OCI-M1 (cell line): Measurements from ENCODE around the gene CENPE.
"Not testable (repeated sequence)": the region's sequence is repeated elsewhere in the genome, so short reads cannot be mapped to it uniquely, and the experiment has no call there.

ENCODE experiments used
- DNase-seq: peaks from one replicate; lab custom pipeline; 2025; lab: John Stamatoyannopoulos, UW

CENPE gene

GRCh38 chr4:103198111-103198765, at the start of gene CENPE:
TSS of gene CENPE (minus strand) at chr4:103198343. CDS start at chr4:103198319, 24 bp downstream.
- DNase-seq, result peak; percentile 94

GRCh38 chr4:103244251-103244650, 46.1 kb upstream of the CENPE start:
- no peak for DNase-seq

- DNase-seq, result peak; percentile 55
Observed at GRCh38 chr4:103230938-103231337, 32.8 kb upstream of the CENPE start.

- not testable (repeated sequence) for DNase-seq
Observed at GRCh38 chr4:103223556-103223955, 25.4 kb upstream of the CENPE start.

- DNase-seq, result peak; percentile 17
Observed at GRCh38 chr4:103207673-103208072, 9.5 kb upstream of the CENPE start.

GRCh38 chr4:103204111-103204510, 6.0 kb upstream of the CENPE start:
- DNase-seq, result peak; percentile 62

GRCh38 chr4:103201724-103202123, 3.6 kb upstream of the CENPE start:
- DNase-seq, result no peak

GRCh38 chr4:103201253-103201652, 3.1 kb upstream of the CENPE start:
- no peak for DNase-seq

- no peak for DNase-seq
Observed at GRCh38 chr4:103199009-103199408, 866 bp upstream of the CENPE start.

GRCh38 chr4:103197765-103198110, 405 bp downstream of the CENPE start:
- DNase-seq, result no peak

GRCh38 chr4:103193457-103193856, 4.7 kb downstream of the CENPE start:
- no peak for DNase-seq

- no peak for DNase-seq
Observed at GRCh38 chr4:103171006-103171405, 27.1 kb downstream of the CENPE start.

- DNase-seq, result not testable (repeated sequence)
Observed at GRCh38 chr4:103169750-103170149, 28.4 kb downstream of the CENPE start.

GRCh38 chr4:103168993-103169392, 29.1 kb downstream of the CENPE start:
- DNase-seq, result no peak

GRCh38 chr4:103162176-103162575, 36.0 kb downstream of the CENPE start:
- no peak for DNase-seq

- DNase-seq, result no peak
Observed at GRCh38 chr4:103158760-103159159, 39.4 kb downstream of the CENPE start.

- DNase-seq, result no peak
Observed at GRCh38 chr4:103156106-103156505, 42.0 kb downstream of the CENPE start.

GRCh38 chr4:103152381-103152780, 45.8 kb downstream of the CENPE start:
- no peak for DNase-seq

GRCh38 chr4:103150677-103151076, 47.5 kb downstream of the CENPE start:
- no peak for DNase-seq

- no peak for DNase-seq
Observed at GRCh38 chr4:103144926-103145325, 53.2 kb downstream of the CENPE start.

GRCh38 chr4:103137446-103137827, 60.7 kb downstream of the CENPE start:
- no peak for DNase-seq

- no peak for DNase-seq
Observed at GRCh38 chr4:103136671-103137445, 61.3 kb downstream of the CENPE start.

GRCh38 chr4:103129174-103129573, 69.0 kb downstream of the CENPE start:
- no peak for DNase-seq

GRCh38 chr4:103126126-103126525, 72.0 kb downstream of the CENPE start:
- DNase-seq, result no peak
